C4-2B (cell line): ENCODE measurements around the gene DYNLL2.
"Not testable (repeated sequence)": the region's sequence is repeated elsewhere in the genome, so short reads cannot be mapped to it uniquely, and the experiment has no call there.

Experiments used
- H3K27ac ChIP-seq: fragments of 450-650 bp; 2 replicates; pipeline ENCODE4 v1.5.1; 2017
- CTCF ChIP-seq: fragments of 450-650 bp; conservative IDR thresholded peaks from 2 replicates; pipeline ENCODE4 v1.5.1; 2017; ENCODE audit warnings: mild to moderate bottlenecking
- ZFX ChIP-seq: fragments of 450-650 bp; IDR thresholded peaks from 2 replicates; pipeline ENCODE4 v1.6.1; 2017

The DYNLL2 gene

GRCh38 chr17:58056476-58056875 lies 26.7 kb upstream of the DYNLL2 start:
- TF ChIP-seq CTCF (no peak), ZFX (no peak)
- H3K27ac ChIP-seq: no peak overlapping the region

- TF ChIP-seq ZFX (no peak), CTCF (no peak)
- no peak overlapping the region for H3K27ac ChIP-seq
Observed at GRCh38 chr17:58059141-58059540, 24.1 kb upstream of the DYNLL2 start.

GRCh38 chr17:58060596-58061191 lies 22.5 kb upstream of the DYNLL2 start:
- no peak for TF ChIP-seq ZFX
- no peak for TF ChIP-seq CTCF
- no peak overlapping the region for H3K27ac ChIP-seq

- H3K27ac ChIP-seq: no peak overlapping the region
- TF ChIP-seq CTCF (no peak), ZFX (no peak)
Observed at GRCh38 chr17:58061672-58062071, 21.5 kb upstream of the DYNLL2 start.

GRCh38 chr17:58065238-58065637 lies 18.0 kb upstream of the DYNLL2 start:
- TF ChIP-seq CTCF (no peak), ZFX (no peak)
- no peak overlapping the region for H3K27ac ChIP-seq

- no peak overlapping the region for H3K27ac ChIP-seq
- no peak for TF ChIP-seq ZFX
- TF ChIP-seq CTCF: no peak
Observed at GRCh38 chr17:58066401-58066800, 16.8 kb upstream of the DYNLL2 start.

- TF ChIP-seq ZFX (no peak), CTCF (no peak)
- H3K27ac ChIP-seq: no peak overlapping the region
Observed at GRCh38 chr17:58072862-58073261, 10.4 kb upstream of the DYNLL2 start.

- not testable (repeated sequence) for H3K27ac ChIP-seq
Observed at GRCh38 chr17:58073266-58073665, 10.0 kb upstream of the DYNLL2 start.

GRCh38 chr17:58074406-58074805 lies 8.8 kb upstream of the DYNLL2 start:
- not testable (repeated sequence) for H3K27ac ChIP-seq
